ENCODE data around the gene MAOB.
"Not testable (repeated sequence)": the region's sequence is repeated elsewhere in the genome, so short reads cannot be mapped to it uniquely, and the experiment has no call there.

MAOB gene

GRCh38 chrX:43750248-43750676 is 132.0 kb downstream of the MAOB start:
- peak in 1 of 2 donors; percentile 49 for DNase-seq

GRCh38 chrX:43747476-43747875 is 134.8 kb downstream of the MAOB start:
- DNase-seq, result no peak

GRCh38 chrX:43745938-43746721 is 136.1 kb downstream of the MAOB start:
- DNase-seq, result no peak

- no peak for DNase-seq
These were observed 138.0 kb downstream of the MAOB start for GRCh38 chrX:43744284-43744683.

- DNase-seq, result no peak
These were observed 139.0 kb downstream of the MAOB start for GRCh38 chrX:43743100-43743822.

- DNase-seq, result no peak
These were observed 140.2 kb downstream of the MAOB start for GRCh38 chrX:43741843-43742573.

- DNase-seq, result no peak
These were observed 146.3 kb downstream of the MAOB start for GRCh38 chrX:43735957-43736356.

- no peak for DNase-seq
These were observed 146.7 kb downstream of the MAOB start for GRCh38 chrX:43735534-43735933.

- no peak for DNase-seq
These were observed 147.8 kb downstream of the MAOB start for GRCh38 chrX:43734444-43734843.

- DNase-seq, result no peak
These were observed 148.6 kb downstream of the MAOB start for GRCh38 chrX:43733699-43734098.

- DNase-seq, result no peak
These were observed 151.2 kb downstream of the MAOB start for GRCh38 chrX:43731086-43731485.

GRCh38 chrX:43728966-43729365 is 153.3 kb downstream of the MAOB start:
- DNase-seq, result no peak

GRCh38 chrX:43728002-43728401 is 154.2 kb downstream of the MAOB start:
- DNase-seq, result no peak

- DNase-seq, result not testable (repeated sequence)
These were observed 155.0 kb downstream of the MAOB start for GRCh38 chrX:43727254-43727653.

- not testable (repeated sequence) for DNase-seq
These were observed 157.0 kb downstream of the MAOB start for GRCh38 chrX:43725227-43725626.

- DNase-seq, result no peak
These were observed 161.3 kb downstream of the MAOB start for GRCh38 chrX:43720961-43721360.

GRCh38 chrX:43720082-43720481 is 162.2 kb downstream of the MAOB start:
- DNase-seq, result no peak

- no peak for DNase-seq
These were observed 163.3 kb downstream of the MAOB start for GRCh38 chrX:43718956-43719355.

- no peak for DNase-seq
These were observed 163.7 kb downstream of the MAOB start for GRCh38 chrX:43718546-43718945.

GRCh38 chrX:43718081-43718480 is 164.2 kb downstream of the MAOB start:
- DNase-seq, result no peak

GRCh38 chrX:43717161-43717560 is 165.1 kb downstream of the MAOB start:
- no peak for DNase-seq

- DNase-seq, result no peak
These were observed 165.6 kb downstream of the MAOB start for GRCh38 chrX:43716696-43717095.
